Lower leg skin (tissue), 4 donors: ENCODE measurements around the gene XRRA1. TPM values are rescaled to one million over a fixed set of nuclear protein-coding genes. Genes with fewer than 3 reads are reported as not detected.

ENCODE experiments used
- DNase-seq, 2 donors: peaks; one replicate each; pipeline ENCODE4 v3.0.0-alpha.2; 2019; ENCODE audit warnings: low spot score in 2 of 2
- H3K4me3 ChIP-seq: fragments of 200-600 bp; sonication (generic); 2 replicates; pipeline ENCODE4 v1.5.1; 2017; ENCODE audit warnings: mild to moderate bottlenecking, low read depth; ENCODE audit not compliant: poor library complexity, severe bottlenecking
- POLR2A ChIP-seq, 2 donors: fragments of 450-650 bp; IDR thresholded peaks; one replicate each; pipeline ENCODE4 v1.6.1; 2016 to 2017; ENCODE audit warnings: antibody characterized with exemption in 2 of 2, mild to moderate bottlenecking in 1 of 2, moderate library complexity in 1 of 2
- WGBS, 2 donors: methylation state at CpG; one replicate each; pipeline ENCODE4 v1.1.5; 2018; 5-methylcytosine and 5-hydroxymethylcytosine counted together
- intact Hi-C: fragments of 100-400 bp; cut with DNase I; formaldehyde crosslinking; loops from one replicate; pipeline ENCODE4 v1.15.0; 2023; ENCODE audit warnings: low total_unique reads
- total RNA-seq, 4 donors: library from RNA; depleted of rRNA; stranded (reverse); fragments of >200 nt; gene quantifications; one replicate each; pipeline ENCODE4 v1.1.0, GENCODE V29; 2016
- TF ChIP-seq, protein P1 (sequence below), 3 donors: fragments of 450-650 bp; IDR thresholded peaks; one replicate each; pipeline ENCODE4 v1.5.1; 2016; ENCODE audit warnings: antibody characterized with exemption in 3 of 3, mild to moderate bottlenecking in 3 of 3, moderate library complexity in 2 of 3

XRRA1 gene
- total RNA-seq, 4 donors from 2014 or later: 7.0 to 17.4 (median 13.2) TPM

DNA sequence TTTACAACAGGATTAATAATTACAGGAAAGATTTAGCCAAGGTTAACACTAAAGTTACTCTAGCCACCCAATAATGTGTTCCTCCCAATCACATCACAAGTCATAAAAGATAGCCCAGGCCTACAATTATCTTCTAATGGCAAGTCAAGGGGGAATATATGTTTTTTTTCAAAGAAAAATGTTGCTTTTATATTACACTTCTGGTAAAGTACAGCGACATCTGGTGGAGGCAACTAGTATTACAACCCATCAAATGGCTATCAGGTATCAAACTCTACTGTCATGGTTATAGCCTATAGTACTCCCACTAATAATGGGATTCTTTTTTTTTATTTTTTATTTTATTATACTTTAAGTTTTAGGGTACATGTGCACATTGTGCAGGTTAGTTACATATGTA, 71.8 kb downstream of the XRRA1 start:
- no peak for DNase-seq
- intact Hi-C loops: no loop called here
- WGBS, 2 donors: 50 to 51% methylated on average over 1 of the region's 1 CpG
- no peak for TF ChIP-seq POLR2A (IDR thresholded peaks at IDR 0.05)
- TF ChIP-seq, protein P1, sequence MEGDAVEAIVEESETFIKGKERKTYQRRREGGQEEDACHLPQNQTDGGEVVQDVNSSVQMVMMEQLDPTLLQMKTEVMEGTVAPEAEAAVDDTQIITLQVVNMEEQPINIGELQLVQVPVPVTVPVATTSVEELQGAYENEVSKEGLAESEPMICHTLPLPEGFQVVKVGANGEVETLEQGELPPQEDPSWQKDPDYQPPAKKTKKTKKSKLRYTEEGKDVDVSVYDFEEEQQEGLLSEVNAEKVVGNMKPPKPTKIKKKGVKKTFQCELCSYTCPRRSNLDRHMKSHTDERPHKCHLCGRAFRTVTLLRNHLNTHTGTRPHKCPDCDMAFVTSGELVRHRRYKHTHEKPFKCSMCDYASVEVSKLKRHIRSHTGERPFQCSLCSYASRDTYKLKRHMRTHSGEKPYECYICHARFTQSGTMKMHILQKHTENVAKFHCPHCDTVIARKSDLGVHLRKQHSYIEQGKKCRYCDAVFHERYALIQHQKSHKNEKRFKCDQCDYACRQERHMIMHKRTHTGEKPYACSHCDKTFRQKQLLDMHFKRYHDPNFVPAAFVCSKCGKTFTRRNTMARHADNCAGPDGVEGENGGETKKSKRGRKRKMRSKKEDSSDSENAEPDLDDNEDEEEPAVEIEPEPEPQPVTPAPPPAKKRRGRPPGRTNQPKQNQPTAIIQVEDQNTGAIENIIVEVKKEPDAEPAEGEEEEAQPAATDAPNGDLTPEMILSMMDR (IDR thresholded peaks at IDR 0.05): no peak
- H3K4me3 ChIP-seq: no peak overlapping the region

DNA sequence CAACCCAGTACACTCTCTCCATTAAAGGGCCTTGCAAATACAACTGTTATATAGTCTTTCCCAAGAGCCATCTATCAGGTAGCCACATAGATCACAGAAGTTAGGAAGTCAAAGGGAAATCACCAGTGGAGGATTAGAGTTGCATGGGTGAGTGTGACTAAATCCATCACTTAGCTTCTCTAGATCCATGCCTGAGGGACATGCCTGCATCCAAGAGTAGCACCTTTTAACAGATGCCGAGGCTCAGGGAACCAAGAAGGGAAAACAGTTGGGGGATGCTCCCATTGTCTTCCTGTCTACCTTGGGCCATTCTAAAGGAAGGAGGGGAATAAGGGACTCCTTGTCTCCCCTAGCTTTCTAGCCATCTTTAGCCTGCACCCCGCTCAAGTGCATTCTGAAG, 77.9 kb downstream of the XRRA1 start:
- 94 to 100% methylated on average over 2 of the region's 2 CpGs for WGBS, 2 donors
- DNase-seq: no peak
- intact Hi-C loops: no loop called here
- H3K4me3 ChIP-seq: no peak overlapping the region
- TF ChIP-seq, protein P1 (IDR thresholded peaks at IDR 0.05): no peak
- no peak for TF ChIP-seq POLR2A (IDR thresholded peaks at IDR 0.05)

DNA sequence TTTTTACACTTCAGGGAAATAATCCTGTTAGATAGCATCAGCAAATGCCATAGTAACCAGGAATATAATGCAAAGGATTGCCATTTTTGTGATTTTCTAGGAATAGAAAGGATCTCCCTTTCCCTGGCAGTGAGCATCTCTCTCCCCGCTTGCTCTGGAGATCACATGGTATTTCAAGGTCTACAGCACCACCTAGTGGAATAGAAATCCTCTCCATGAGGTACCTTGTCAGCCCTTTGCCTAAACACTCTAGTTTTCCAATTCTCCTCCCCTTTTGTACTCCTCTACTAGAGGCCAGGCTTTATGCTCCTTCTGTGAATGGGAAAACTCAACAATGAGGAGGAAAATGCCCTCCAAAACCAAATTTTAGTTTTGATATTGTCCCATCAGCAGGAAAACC, 78.4 kb downstream of the XRRA1 start:
- 93 to 100% methylated on average over 1 of the region's 1 CpG for WGBS, 2 donors
- intact Hi-C loops: no loop called here
- H3K4me3 ChIP-seq: no peak overlapping the region
- DNase-seq: no peak
- no peak for TF ChIP-seq POLR2A (IDR thresholded peaks at IDR 0.05)

DNA sequence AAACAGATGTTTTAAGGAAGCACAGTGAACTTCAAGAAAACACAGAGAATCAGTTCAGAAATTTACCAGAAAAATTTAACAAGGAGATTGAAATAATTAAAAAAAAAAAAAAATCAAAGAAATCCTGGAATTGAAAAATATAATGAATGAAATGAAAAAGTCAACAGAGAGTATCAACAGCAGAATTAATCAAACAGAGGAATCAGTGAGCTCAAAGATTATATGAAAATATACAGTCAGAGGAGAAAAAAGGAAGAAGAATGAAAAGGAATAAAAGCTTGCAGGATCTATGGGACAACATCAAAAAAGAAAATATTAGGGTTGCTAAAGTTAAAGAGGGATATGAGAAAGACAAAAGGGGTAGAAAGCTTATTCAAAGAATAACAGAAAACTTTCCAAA, 82.3 kb downstream of the XRRA1 start:
- no peak overlapping the region for H3K4me3 ChIP-seq
- intact Hi-C loops: no loop called here
- no peak for DNase-seq
- TF ChIP-seq POLR2A (IDR thresholded peaks at IDR 0.05): no peak
- TF ChIP-seq, protein P1 (IDR thresholded peaks at IDR 0.05): no peak

DNA sequence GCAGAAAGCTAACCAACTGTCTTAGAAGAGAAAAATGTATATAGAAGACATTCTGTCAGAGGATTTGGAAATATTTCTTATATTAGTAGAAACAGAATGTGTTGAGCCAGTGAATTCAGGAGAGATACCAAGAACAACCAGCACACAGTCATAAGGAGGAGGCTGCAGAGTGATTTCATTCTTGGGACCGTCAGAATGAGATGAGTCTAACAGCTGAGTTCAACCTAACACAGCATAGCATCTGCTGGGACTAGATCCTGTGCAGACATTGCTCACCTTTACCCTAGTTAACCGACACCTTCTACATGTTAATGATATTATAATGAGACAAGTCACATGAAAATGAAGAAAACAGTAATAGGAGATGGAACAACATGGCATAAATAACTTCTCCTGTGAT, 85.5 kb downstream of the XRRA1 start:
- 91 to 100% methylated on average over 2 of the region's 2 CpGs for WGBS, 2 donors
- intact Hi-C loops: no loop called here
- TF ChIP-seq, protein P1 (IDR thresholded peaks at IDR 0.05): no peak
- no peak for TF ChIP-seq POLR2A (IDR thresholded peaks at IDR 0.05)
- DNase-seq: no peak
- H3K4me3 ChIP-seq: no peak overlapping the region

DNA sequence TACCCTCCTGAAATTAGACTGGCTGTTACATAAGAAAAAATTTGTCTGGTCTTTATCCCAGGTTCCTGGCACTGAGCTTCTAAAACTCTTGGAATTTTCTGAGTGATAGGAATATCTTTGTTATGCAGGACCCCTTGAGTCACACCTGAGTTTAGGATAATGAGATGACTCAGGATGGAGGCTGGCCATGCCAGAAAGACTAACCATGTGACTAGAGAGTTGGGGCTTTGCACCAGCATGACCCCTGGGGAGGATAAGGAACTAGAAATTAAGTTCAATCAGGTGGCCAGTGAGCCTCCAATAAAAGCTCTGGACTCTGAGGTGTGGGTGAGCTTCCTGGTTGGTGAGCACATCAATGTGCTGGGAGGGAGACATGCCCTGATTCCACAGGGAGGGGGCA, 88.1 kb downstream of the XRRA1 start:
- intact Hi-C loops: no loop called here
- TF ChIP-seq, protein P1 (IDR thresholded peaks at IDR 0.05): no peak
- no peak for TF ChIP-seq POLR2A (IDR thresholded peaks at IDR 0.05)
- H3K4me3 ChIP-seq: no peak overlapping the region
- DNase-seq: no peak
